Hepatic stellate cell (primary cell): ENCODE results near the gene IFI44.

Experiments
- DNase-seq: peaks from one replicate; pipeline ENCODE4 v3.0.0; 2011; ENCODE audit warnings: low spot score

The IFI44 gene

DNA sequence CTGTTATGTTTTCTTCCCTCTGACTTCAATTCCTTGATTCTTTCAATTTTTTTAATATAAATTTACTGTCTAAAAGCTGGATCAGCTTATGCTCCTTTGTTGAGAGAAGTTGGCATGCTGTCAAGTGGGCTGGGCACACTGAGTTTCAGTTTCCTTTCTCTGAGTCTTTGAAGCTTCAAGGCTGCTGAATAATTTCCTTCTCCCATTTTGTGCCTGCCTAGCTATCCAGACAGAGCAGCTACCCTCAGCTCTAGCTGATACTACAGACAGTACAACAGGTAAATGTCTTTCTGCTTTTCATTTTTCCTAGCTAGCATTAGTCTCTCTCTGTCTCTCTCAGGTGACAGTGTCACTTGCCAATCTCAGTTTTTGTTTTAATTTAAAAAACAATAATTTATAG is at the start of gene IFI44:
TSS of gene IFI44 (plus strand) at position 204 of the 400 bp plus-strand sequence. CDS start 365 bp downstream, outside the sequence.
- DNase-seq: peak; percentile 38

- DNase-seq: no peak
Measured at GRCh38 chr1:78601068-78601467, 48.6 kb upstream of the IFI44 start.

GRCh38 chr1:78603206-78603605 is 46.4 kb upstream of the IFI44 start:
- no peak for DNase-seq

- no peak for DNase-seq
Measured at GRCh38 chr1:78604643-78605042, 45.0 kb upstream of the IFI44 start.

GRCh38 chr1:78606274-78606673 is 43.4 kb upstream of the IFI44 start:
- no peak for DNase-seq

DNA sequence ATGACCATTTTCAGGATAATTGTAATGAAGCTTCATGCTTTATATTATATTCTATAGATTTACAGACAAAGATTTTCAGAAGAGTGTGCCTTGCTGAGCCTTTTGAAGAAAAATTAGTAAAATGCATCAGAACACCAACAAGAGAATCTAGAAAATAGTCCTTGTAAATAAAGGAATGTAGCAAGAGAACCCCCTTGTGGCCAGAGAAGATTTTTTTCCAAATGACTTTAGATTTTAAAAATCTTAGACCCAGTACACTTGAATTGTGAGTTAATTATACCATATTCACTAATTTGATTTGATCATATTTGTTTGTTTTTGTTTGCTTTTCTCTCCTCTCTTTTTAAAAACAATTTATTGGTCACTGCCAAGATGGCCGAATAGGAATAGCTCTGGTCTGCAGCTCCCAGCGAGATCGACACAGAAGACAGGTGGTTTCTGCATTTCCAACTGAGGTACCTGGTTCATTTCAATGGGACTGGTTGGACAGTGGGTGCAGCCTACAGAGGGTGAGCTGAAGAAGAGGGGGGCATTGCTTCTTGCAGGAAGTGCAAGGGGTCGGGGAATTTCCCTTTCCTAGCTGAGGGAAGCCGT is 42.2 kb upstream of the IFI44 start:
- DNase-seq: no peak

DNA sequence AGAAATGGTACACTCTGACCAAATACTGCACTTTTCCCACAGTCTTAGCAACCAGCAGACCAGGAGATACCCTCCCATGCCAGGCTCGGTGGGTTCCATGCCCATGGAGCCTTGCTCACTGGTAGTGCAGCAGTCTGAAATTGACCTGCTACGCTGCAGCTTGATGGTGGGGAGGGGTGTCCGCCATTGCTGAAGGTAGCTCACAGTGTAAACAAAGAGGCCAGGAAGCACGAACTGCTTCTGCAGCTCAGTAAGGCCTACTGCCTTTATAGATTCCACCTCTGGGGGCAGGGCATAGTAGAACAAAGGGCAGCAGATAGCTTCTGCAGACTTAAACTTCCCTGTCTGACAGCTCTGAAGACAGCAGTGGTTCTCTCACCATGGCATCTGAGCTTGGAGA is 41.7 kb upstream of the IFI44 start:
- no peak for DNase-seq

DNA sequence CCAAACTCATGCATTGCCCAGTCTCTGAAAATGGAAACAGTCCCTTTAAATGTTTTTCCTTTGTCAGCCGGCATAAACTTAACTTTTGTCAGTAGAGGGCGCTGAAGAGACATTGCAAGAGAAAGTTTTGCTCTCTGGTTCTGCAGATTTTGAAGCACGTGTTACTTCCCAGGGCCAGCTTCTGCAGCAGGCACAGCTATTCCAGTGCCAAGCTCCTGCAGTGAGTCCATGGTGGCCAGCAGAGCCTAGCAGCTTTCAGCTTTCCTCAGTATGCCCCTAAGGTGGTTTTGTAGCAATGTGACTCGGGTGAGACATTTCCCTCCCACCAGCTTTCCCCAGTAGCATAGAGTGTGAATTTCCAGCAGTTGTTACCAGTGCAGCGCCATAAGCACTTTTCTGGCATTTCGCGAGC is 32.0 kb upstream of the IFI44 start:
- peak; percentile 28 for DNase-seq

- no peak for DNase-seq
Measured at GRCh38 chr1:78619032-78619431, 30.6 kb upstream of the IFI44 start.

DNA sequence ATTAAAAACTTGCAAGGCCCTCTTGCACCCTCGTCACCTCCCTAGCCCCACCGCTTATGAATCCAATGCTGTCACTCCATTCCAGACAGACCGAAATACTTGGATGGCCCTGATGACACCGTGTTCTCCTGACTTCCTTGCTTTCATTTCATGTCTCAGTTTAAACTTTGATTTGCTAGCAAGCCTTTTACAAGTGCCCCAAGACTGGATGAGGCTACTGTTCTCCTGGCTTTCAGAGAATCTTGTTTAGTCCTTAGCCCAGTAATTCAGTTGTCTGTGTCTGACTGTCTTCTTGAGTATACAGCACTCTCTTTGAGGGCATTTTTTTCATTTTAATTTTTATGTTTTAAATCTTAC is 30.2 kb upstream of the IFI44 start:
- DNase-seq: no peak

DNA sequence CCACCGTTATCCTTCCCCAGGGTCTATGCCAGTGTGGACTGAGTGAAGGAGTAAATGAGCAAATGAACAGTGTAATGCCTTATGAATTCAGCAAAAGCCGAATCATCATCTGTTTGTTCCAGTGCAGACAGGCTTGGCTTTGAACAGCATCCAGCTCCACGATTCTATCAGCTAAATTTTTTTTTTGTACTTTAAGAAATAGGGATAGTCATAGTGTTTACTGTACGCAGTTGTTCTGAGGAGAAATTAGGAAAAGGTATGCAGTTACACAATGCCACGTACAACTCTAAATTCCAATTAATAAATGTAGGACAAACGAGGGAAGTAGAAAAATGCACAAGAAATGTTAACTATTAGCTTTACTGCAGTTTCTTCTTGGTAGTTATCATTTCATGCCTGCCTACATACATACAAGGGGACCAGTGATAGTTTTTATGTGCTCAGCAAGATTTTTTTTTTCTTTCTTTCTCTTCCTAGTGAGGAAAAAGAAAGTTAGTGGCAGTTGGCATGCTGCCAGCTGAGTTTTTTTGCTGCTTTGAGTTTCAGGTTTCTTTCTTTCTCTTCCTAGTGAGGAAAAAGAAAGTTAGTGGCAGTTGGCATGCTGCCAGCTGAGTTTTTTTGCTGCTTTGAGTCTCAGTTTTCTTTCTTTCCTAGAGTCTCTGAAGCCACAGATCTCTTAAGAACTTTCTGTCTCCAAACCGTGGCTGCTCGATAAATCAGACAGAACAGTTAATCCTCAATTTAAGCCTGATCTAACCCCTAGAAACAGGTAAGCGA is 29.6 kb upstream of the IFI44 start, which contains the start of gene IFI44L:
TSS of gene IFI44L (plus strand) at position 646 of the 777 bp plus-strand sequence. CDS start 7,468 bp downstream, outside the sequence.
- DNase-seq: no peak

DNA sequence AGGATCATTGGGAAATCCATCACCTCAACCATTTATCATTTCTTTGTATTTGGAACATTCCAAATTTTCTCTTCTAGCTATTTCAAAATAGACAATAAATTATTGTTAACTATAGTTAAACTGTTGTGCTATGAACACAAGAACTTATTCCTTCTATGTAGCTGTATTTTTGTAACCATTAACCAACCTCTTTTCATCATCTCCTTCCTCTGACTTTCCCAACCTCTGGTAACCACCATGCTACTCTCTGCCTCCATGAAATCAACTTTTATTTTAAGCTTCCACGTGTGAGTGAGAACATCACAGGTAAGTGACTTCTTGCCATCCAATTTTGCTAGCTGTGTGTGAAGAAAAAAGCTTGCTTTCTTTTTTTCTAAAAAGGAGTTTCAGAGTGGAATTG is 29.0 kb upstream of the IFI44 start:
- DNase-seq: no peak

GRCh38 chr1:78622548-78622947 is 27.1 kb upstream of the IFI44 start:
- DNase-seq: no peak

DNA sequence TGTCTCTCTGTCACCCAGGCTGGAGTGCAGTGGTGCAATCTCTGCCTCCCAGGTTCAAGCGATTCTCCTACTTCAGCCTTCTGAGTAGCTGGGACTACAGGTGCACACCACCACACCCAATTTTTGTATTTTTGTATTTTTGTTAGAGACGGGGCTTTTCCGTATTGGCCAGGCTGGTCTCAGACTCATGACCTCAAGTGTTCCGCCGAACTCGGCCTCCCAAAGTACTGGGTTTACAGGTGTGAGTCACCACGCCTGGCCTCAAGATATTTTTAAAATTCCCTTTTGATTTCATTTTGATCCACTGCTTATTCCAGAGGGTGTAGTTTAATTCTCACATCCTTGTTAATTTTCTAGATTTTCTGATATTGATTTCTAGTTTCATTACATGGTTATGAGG is 25.6 kb upstream of the IFI44 start:
- DNase-seq: no peak

- no peak for DNase-seq
Measured at GRCh38 chr1:78627321-78627720, 22.3 kb upstream of the IFI44 start.

DNA sequence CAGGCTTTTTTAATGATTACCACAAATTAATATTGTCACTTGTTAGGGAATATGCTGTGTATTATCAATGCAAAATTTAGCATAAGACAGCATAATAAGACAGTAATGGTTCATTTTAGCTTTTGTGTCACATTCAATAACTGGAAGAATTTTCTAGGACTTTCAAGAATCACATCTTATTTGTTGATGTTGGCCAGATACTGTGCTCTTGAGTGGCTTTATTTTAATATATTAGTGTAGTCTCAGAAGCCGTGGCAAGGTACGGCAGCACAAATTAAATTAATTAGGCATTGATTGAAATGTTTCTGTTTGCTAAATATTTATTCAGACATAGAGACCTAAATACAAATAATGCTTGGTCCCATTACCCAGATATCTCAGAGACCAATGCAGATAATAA is 19.0 kb upstream of the IFI44 start:
- no peak for DNase-seq

DNA sequence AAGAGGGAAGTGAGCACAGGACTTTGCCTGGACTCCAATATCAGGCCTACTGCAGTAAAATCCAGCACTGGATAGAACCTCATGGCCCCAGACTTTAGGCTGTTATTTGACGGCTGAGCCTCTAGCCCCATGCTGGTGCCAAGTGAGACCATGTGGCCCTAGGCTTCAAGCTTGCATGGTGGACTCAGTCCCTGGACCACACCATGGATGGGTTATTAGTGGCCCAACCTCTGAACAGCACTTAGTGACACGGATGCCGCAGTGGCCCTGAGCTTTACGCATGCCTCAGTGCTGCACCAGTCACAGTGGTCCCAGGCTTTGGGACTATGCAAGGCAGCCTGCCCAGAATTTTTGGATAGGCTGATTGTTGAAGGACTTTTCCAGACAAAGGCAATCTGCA is 16.4 kb upstream of the IFI44 start:
- no peak for DNase-seq

- DNase-seq: no peak
Measured at GRCh38 chr1:78640462-78640861, 9.2 kb upstream of the IFI44 start.

DNA sequence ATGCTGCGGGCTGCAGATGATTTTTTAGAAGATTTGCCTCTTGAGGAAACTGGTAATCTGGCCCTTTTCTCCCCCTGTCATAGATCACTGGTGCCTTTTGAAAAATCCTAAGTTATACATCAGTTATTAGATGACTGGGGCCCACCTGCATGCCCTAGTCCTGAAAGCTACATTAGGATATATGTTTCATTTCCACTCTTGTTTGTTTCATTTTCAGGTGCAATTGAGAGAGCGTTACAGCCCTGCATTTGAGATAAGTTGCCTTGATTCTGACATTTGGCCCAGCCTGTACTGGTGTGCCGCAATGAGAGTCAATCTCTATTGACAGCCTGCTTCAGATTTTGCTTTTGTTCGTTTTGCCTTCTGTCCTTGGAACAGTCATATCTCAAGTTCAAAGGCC is 8.1 kb upstream of the IFI44 start:
- DNase-seq: no peak

DNA sequence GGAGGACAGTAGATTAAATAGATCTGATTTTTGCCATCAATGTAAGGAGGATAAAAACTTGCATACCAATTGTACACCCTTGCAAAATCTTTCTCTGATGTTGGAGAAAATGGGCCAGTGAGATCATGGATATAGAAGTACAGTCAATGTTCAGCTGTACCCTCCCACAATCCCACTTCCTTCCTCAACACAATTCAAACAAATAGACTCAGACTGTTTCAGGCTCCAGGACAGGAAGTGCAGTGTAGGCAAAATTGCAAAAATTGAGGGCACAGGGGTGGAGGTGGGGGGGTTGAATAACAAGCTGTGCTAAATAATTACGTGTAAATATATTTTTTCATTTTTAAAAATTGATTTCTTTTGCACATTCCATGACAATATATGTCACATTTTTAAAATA is 3.9 kb upstream of the IFI44 start:
- no peak for DNase-seq

DNA sequence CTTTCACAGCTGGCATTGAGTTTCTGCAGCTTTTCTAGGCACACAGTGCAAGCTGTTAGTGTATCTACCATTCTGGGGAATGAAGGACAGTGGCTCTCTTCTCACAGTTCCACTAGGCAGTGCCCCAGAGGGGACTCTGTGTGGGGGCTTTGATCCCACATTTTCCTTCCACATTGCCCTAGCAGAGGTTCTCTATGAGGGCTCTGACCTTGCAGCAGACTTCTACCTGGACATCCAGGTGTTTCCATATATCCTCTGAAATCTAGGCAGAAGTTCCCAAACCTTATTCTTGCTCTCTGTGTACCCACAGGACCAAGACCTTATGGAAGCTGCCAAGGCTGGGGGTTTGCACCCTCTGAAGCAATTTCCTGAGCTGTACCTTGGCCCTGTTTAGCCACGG is 2.4 kb upstream of the IFI44 start:
- no peak for DNase-seq

DNA sequence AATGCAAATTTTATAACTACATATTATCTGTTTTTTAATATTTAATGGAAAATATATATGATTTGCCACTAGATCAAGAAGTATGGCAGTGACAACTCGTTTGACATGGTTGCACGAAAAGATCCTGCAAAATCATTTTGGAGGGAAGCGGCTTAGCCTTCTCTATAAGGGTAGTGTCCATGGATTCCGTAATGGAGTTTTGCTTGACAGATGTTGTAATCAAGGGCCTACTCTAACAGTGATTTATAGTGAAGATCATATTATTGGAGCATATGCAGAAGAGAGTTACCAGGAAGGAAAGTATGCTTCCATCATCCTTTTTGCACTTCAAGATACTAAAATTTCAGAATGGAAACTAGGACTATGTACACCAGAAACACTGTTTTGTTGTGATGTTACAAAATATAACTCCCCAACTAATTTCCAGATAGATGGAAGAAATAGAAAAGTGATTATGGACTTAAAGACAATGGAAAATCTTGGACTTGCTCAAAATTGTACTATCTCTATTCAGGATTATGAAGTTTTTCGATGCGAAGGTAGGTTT is 556 bp downstream of the IFI44 start:
- peak; percentile 2 for DNase-seq

DNA sequence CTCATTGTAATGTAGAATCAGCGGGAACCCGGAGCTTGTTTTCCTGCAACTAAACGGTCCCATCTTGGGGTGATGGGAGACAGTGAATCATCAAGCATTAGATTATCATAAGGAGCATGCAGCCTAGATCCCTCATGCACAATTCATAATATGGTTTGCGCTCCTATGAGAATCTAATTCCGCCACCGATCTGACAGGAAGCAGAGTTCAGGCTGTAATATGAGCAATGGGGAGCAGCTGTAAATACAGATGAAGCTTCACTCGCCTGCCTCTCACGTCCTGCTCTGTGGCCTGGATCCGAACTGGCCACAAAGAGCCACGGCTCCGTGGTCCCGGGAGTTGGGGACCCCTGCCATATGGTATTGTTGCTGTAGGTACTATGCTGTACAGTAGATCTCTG is 1.6 kb downstream of the IFI44 start:
- no peak for DNase-seq
